Stimulated activated CD4-positive, alpha-beta T cell treated with anti-CD3 and anti-CD28 coated beads, Interleukin-12 subunit alpha, Interleukin-12 subunit beta, amount 100 ng/mL, for 48 hours (primary cell): ENCODE data around the gene TMEM14A.

Source experiments
- DNase-seq, 3 donors: peaks; one replicate each; pipeline ENCODE4 v3.0.0-alpha.2; 2020; ENCODE audit warnings: low read depth in 2 of 3, low spot score in 1 of 3

TMEM14A gene

GRCh38 chr6:52670502-52671409 is at the start of gene TMEM14A:
Gene TMEM14A (plus strand): TSS chr6:52671113. CDS start chr6:52677103, 5,990 bp downstream.
- peak; percentile 79 to 94 (median 84) for DNase-seq

- no peak for DNase-seq
Measured at GRCh38 chr6:52621631-52622030, 49.3 kb upstream of the TMEM14A start.

- DNase-seq: no peak
Measured at GRCh38 chr6:52622810-52623209, 48.1 kb upstream of the TMEM14A start.

GRCh38 chr6:52632011-52632410 is 38.9 kb upstream of the TMEM14A start:
- no peak for DNase-seq

- DNase-seq: no peak
Measured at GRCh38 chr6:52634211-52634610, 36.7 kb upstream of the TMEM14A start.

GRCh38 chr6:52635049-52635577 is 35.8 kb upstream of the TMEM14A start:
- DNase-seq: peak in 1 of 3 donors; percentile 11

- no peak for DNase-seq
Measured at GRCh38 chr6:52636830-52637229, 34.1 kb upstream of the TMEM14A start.

GRCh38 chr6:52639493-52639892 is 31.4 kb upstream of the TMEM14A start:
- DNase-seq: no peak

- DNase-seq: no peak
Measured at GRCh38 chr6:52640170-52640569, 30.7 kb upstream of the TMEM14A start.

- no peak for DNase-seq
Measured at GRCh38 chr6:52640916-52641315, 30.0 kb upstream of the TMEM14A start.

GRCh38 chr6:52641388-52641787 is 29.5 kb upstream of the TMEM14A start:
- no peak for DNase-seq

- DNase-seq: no peak
Measured at GRCh38 chr6:52641826-52642225, 29.1 kb upstream of the TMEM14A start.

- DNase-seq: no peak
Measured at GRCh38 chr6:52642368-52642767, 28.5 kb upstream of the TMEM14A start.

GRCh38 chr6:52643158-52643557 is 27.8 kb upstream of the TMEM14A start:
- DNase-seq: no peak

GRCh38 chr6:52644253-52644652 is 26.7 kb upstream of the TMEM14A start:
- no peak for DNase-seq

GRCh38 chr6:52645976-52646375 is 24.9 kb upstream of the TMEM14A start:
- DNase-seq: no peak

GRCh38 chr6:52647199-52647598 is 23.7 kb upstream of the TMEM14A start:
- DNase-seq: no peak

GRCh38 chr6:52649536-52650160 is 21.3 kb upstream of the TMEM14A start:
- no peak for DNase-seq

- DNase-seq: no peak
Measured at GRCh38 chr6:52650941-52651340, 20.0 kb upstream of the TMEM14A start.

- no peak for DNase-seq
Measured at GRCh38 chr6:52653151-52653550, 17.8 kb upstream of the TMEM14A start.

GRCh38 chr6:52654007-52654406 is 16.9 kb upstream of the TMEM14A start:
- no peak for DNase-seq

GRCh38 chr6:52654592-52654991 is 16.3 kb upstream of the TMEM14A start:
- DNase-seq: no peak
